Measurements from ENCODE around the gene PRKCSH.

Gene PRKCSH

GRCh38 chr19:11489378-11489777, 53.9 kb downstream of the PRKCSH start:
- no CpG with 5 or more reads among the region's 7 CpGs for WGBS (ENCODE audit: insufficient coverage, insufficient read length)
- H3K27me3 ChIP-seq (ENCODE audit: control insufficient read depth, insufficient read depth, low read length): no peaks in the 10 kb centered on the region
- H3K27ac ChIP-seq (ENCODE audit: low read length): no peak overlapping the region
- no peaks in the 10 kb centered on the region for H3K36me3 ChIP-seq (ENCODE audit: control insufficient read depth, insufficient read depth, low read length)
- DNase-seq (ENCODE audit: low read depth, low spot score): no peak
- H3K4me1 ChIP-seq (ENCODE audit: control insufficient read depth, insufficient read depth, low read length): no peaks in the 10 kb centered on the region
- H3K4me3 ChIP-seq (ENCODE audit: low read length): no peak overlapping the region
- H3K9me3 ChIP-seq (ENCODE audit: control insufficient read depth, insufficient read depth, low read length): no peaks in the 10 kb centered on the region

GRCh38 chr19:11494634-11495285, 59.3 kb downstream of the PRKCSH start:
- H3K4me3 ChIP-seq (ENCODE audit: low read length): no peak overlapping the region
- H3K27ac ChIP-seq (ENCODE audit: low read length): no peak overlapping the region
- H3K27me3 ChIP-seq (ENCODE audit: control insufficient read depth, insufficient read depth, low read length): no peaks in the 10 kb centered on the region
- DNase-seq (ENCODE audit: low read depth, low spot score): no peak
- no CpG with 5 or more reads among the region's 27 CpGs for WGBS (ENCODE audit: insufficient coverage, insufficient read length)
- no peaks in the 10 kb centered on the region; the same call in 1 of the 2 replicates for H3K4me1 ChIP-seq (ENCODE audit: control insufficient read depth, insufficient read depth, low read length)
- H3K36me3 ChIP-seq (ENCODE audit: control insufficient read depth, insufficient read depth, low read length): no peaks in the 10 kb centered on the region
- H3K9me3 ChIP-seq (ENCODE audit: control insufficient read depth, insufficient read depth, low read length): no peaks in the 10 kb centered on the region

GRCh38 chr19:11495481-11495880, 60.0 kb downstream of the PRKCSH start:
- WGBS (ENCODE audit: insufficient coverage, insufficient read length): no CpG with 5 or more reads among the region's 10 CpGs
- Histone ChIP-seq H3K27ac (ENCODE audit: low read length) (no peak overlapping the region), H3K4me3 (ENCODE audit: low read length) (no peak overlapping the region), H3K36me3 (ENCODE audit: control insufficient read depth, insufficient read depth, low read length) (no peaks in the 10 kb centered on the region), H3K9me3 (ENCODE audit: control insufficient read depth, insufficient read depth, low read length) (no peaks in the 10 kb centered on the region), H3K27me3 (ENCODE audit: control insufficient read depth, insufficient read depth, low read length) (no peaks in the 10 kb centered on the region), H3K4me1 (ENCODE audit: control insufficient read depth, insufficient read depth, low read length) (no peaks in the 10 kb centered on the region; the same call in 1 of the 2 replicates)
- DNase-seq (ENCODE audit: low read depth, low spot score): no peak

- Histone ChIP-seq H3K4me1 (ENCODE audit: control insufficient read depth, insufficient read depth, low read length) (no peaks in the 10 kb centered on the region; the same call in 1 of the 2 replicates), H3K9me3 (ENCODE audit: control insufficient read depth, insufficient read depth, low read length) (no peaks in the 10 kb centered on the region), H3K27me3 (ENCODE audit: control insufficient read depth, insufficient read depth, low read length) (no peaks in the 10 kb centered on the region), H3K36me3 (ENCODE audit: control insufficient read depth, insufficient read depth, low read length) (no peaks in the 10 kb centered on the region), H3K27ac (ENCODE audit: low read length) (no peak overlapping the region), H3K4me3 (ENCODE audit: low read length) (no peak overlapping the region)
- WGBS (ENCODE audit: insufficient coverage, insufficient read length): no CpG with 5 or more reads among the region's 22 CpGs
- no peak for DNase-seq (ENCODE audit: low read depth, low spot score)
Observed at GRCh38 chr19:11495885-11496284, 60.5 kb downstream of the PRKCSH start.

GRCh38 chr19:11496391-11497163, 61.1 kb downstream of the PRKCSH start:
- no peaks in the 10 kb centered on the region for H3K36me3 ChIP-seq (ENCODE audit: control insufficient read depth, insufficient read depth, low read length)
- no CpG with 5 or more reads among the region's 17 CpGs for WGBS (ENCODE audit: insufficient coverage, insufficient read length)
- no peak for DNase-seq (ENCODE audit: low read depth, low spot score)
- no peaks in the 10 kb centered on the region for H3K27me3 ChIP-seq (ENCODE audit: control insufficient read depth, insufficient read depth, low read length)
- H3K27ac ChIP-seq (ENCODE audit: low read length): no peak overlapping the region
- no peaks in the 10 kb centered on the region; the same call in 1 of the 2 replicates for H3K4me1 ChIP-seq (ENCODE audit: control insufficient read depth, insufficient read depth, low read length)
- no peak overlapping the region for H3K4me3 ChIP-seq (ENCODE audit: low read length)
- H3K9me3 ChIP-seq (ENCODE audit: control insufficient read depth, insufficient read depth, low read length): no peaks in the 10 kb centered on the region

- no CpG with 5 or more reads among the region's 6 CpGs for WGBS (ENCODE audit: insufficient coverage, insufficient read length)
- no peak for DNase-seq (ENCODE audit: low read depth, low spot score)
Observed at GRCh38 chr19:11499220-11499726, 63.8 kb downstream of the PRKCSH start.

GRCh38 chr19:11499890-11500420, 64.5 kb downstream of the PRKCSH start:
- no peak overlapping the region for H3K4me3 ChIP-seq (ENCODE audit: low read length)
- no CpG with 5 or more reads among the region's 7 CpGs for WGBS (ENCODE audit: insufficient coverage, insufficient read length)
- H3K27ac ChIP-seq (ENCODE audit: low read length): no peak overlapping the region
- H3K27me3 ChIP-seq (ENCODE audit: control insufficient read depth, insufficient read depth, low read length): no peaks in the 10 kb centered on the region
- no peak for DNase-seq (ENCODE audit: low read depth, low spot score)
- no peaks in the 10 kb centered on the region for H3K9me3 ChIP-seq (ENCODE audit: control insufficient read depth, insufficient read depth, low read length)
- no peaks in the 10 kb centered on the region for H3K36me3 ChIP-seq (ENCODE audit: control insufficient read depth, insufficient read depth, low read length)
- no peaks in the 10 kb centered on the region; the same call in 1 of the 2 replicates for H3K4me1 ChIP-seq (ENCODE audit: control insufficient read depth, insufficient read depth, low read length)

More at GRCh38 chr19:11499220-11499726, 63.8 kb downstream of the PRKCSH start:
- H3K4me1 ChIP-seq (ENCODE audit: control insufficient read depth, insufficient read depth, low read length): no peaks in the 10 kb centered on the region; the same call in 1 of the 2 replicates
- no peaks in the 10 kb centered on the region for H3K9me3 ChIP-seq (ENCODE audit: control insufficient read depth, insufficient read depth, low read length)
- H3K27me3 ChIP-seq (ENCODE audit: control insufficient read depth, insufficient read depth, low read length): no peaks in the 10 kb centered on the region
- no peak overlapping the region for H3K27ac ChIP-seq (ENCODE audit: low read length)
- H3K36me3 ChIP-seq (ENCODE audit: control insufficient read depth, insufficient read depth, low read length): no peaks in the 10 kb centered on the region
- H3K4me3 ChIP-seq (ENCODE audit: low read length): no peak overlapping the region

Measured in iPS DF 6.9 (cell line).